ENCODE measurements around the gene HDHD5. TPM values are rescaled to one million over a fixed set of nuclear protein-coding genes. Genes with fewer than 3 reads are reported as not detected.

Gene HDHD5
- total and polyA plus RNA-seq, 10 of the 15 experiments (the other 5 are each of a cell fraction or from before 2014, with no cell fraction given): 1.7 to 68.0 (median 49.9) TPM

- no peaks in the 10 kb centered on the region for H3K9me3 ChIP-seq (replicated peaks; ENCODE audit: control insufficient read depth, insufficient read depth, low read length)
- H2AFZ ChIP-seq (ENCODE audit: control insufficient read depth, low read depth, low read length): no peak overlapping the region
- CTCF ChIA-PET: no interaction called here
- H3K27ac ChIP-seq (ENCODE audit: control insufficient read depth, insufficient read depth): no peak overlapping the region
- POLR2A ChIA-PET: no interaction called here
- H3K36me3 ChIP-seq (ENCODE audit: control insufficient read depth in 2 of 2, insufficient read depth in 2 of 2, low read length in 1 of 2): no peaks in the 10 kb centered on the region
- peaks cover 24% of the 10 kb centered on the region for H3K79me2 ChIP-seq (ENCODE audit: control insufficient read depth, insufficient read depth, low read length)
- no TSS peak for BruUV-seq (replicated peaks)
- intact Hi-C loops (cut with micrococcal nuclease; ENCODE audit: unreplicated experiment): loop anchor here (10.0 kb wide), 1 partner anchor 331 kb away; the partner anchor contains the start of gene XKR3
- FAIRE-seq: no peak
- H3K4me3 ChIP-seq: peak overlapping the region; percentile 44; the same call in 1 of the 2 replicates
- no peak for ATAC-seq
- RAD21 ChIA-PET (ENCODE audit: unreplicated experiment): no interaction called here
- in situ Hi-C loops (cut with MboI): no loop called here
- DNase-seq (ENCODE audit: low read depth, low spot score): no peak
- H3K27me3 ChIP-seq (replicated peaks in 1 of 2; ENCODE audit: control insufficient read depth in 2 of 2, insufficient read depth in 2 of 2, low read length in 1 of 2): no peaks in the 10 kb centered on the region
- peaks cover 3% of the 10 kb centered on the region; the same call in 1 of the 2 replicates for H3K4me1 ChIP-seq (ENCODE audit: control insufficient read depth, insufficient read depth, low read length)
- peaks cover 2% of the 10 kb centered on the region; the same call in 1 of the 2 replicates for H4K20me1 ChIP-seq (ENCODE audit: control insufficient read depth, insufficient read depth)
- 78% methylated on average over 3 of the region's 3 CpGs for WGBS (ENCODE audit: insufficient coverage, insufficient replicate concordance, low lambda C conversion rate, missing lambda C conversion rate)
- H3K4me2 ChIP-seq (ENCODE audit: control insufficient read depth, insufficient read depth): peak overlapping the region; percentile 39; the same call in 1 of the 2 replicates
- SMC1A ChIA-PET (ENCODE audit: uncharacterized antibody, unreplicated experiment): interaction anchor here (1.0 kb wide), 1 partner anchor 73 kb away, joined by 3 read pairs; no protein-coding TSS in a partner anchor
- no peak overlapping the region for H3K9ac ChIP-seq (ENCODE audit: control insufficient read depth, insufficient read depth, low read length)
- TF ChIP-seq ZNF274 (IDR thresholded peaks at IDR 0.05; ENCODE audit: insufficient read depth, insufficient read length) (no peak), IRF5 (IDR thresholded peaks at IDR 0.05; ENCODE audit: borderline replicate concordance) (no peak), SREBF1 (IDR thresholded peaks at IDR 0.05; ENCODE audit: low read length) (no peak), CBX3 (IDR thresholded peaks at IDR 0.05; ENCODE audit: borderline replicate concordance, low read depth) (no peak), SUZ12 (IDR thresholded peaks at IDR 0.05; ENCODE audit: unreplicated experiment) (no peak), RBBP5 (conservative IDR thresholded peaks at IDR 0.05) (no peak), NR2F1 (conservative IDR thresholded peaks at IDR 0.05) (no peak), E2F8 (IDR thresholded peaks at IDR 0.05; ENCODE audit: low read depth, partially characterized antibody) (no peak), ZNF687 (IDR thresholded peaks at IDR 0.05) (no peak), FOS (IDR thresholded peaks at IDR 0.05; ENCODE audit: borderline replicate concordance, extremely low read depth, insufficient read length) (no peak), NR2C1 (IDR thresholded peaks at IDR 0.05) (no peak), RELA (IDR thresholded peaks at IDR 0.05; ENCODE audit: borderline replicate concordance, partially characterized antibody) (no peak), IKZF2 (IDR thresholded peaks at IDR 0.05) (no peak), SMAD5 (IDR thresholded peaks at IDR 0.05; ENCODE audit: low read depth) (no peak), KDM1A (IDR thresholded peaks at IDR 0.05; ENCODE audit: borderline replicate concordance) (no peak)
These were observed 3.1 kb downstream of the HDHD5 start for GRCh38 chr22:17155941-17156340.
